ENCODE results near the gene JAM2.
"Not testable (repeated sequence)": the region's sequence is repeated elsewhere in the genome, so short reads cannot be mapped to it uniquely, and the experiment has no call there.

Gene JAM2

DNA sequence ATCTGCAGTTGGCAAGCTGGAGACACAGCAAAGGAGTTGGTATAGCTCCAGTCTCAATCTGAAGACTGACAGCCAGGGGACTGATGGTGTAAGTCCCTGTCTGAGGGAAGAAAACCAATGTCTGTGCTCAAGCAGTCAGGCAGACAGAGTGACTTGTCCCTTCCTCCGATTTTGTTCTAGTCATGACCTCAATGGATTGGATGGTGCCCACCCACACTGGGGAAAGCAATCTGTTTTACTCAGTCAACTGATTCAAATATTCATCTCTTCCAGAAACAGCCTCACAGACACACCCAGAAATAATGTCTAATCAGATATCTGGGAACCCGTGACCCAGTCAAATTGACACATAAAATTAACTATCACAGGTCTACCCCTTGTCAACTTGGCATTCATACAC is 19.9 kb upstream of the JAM2 start:
- TF ChIP-seq, protein P1, sequence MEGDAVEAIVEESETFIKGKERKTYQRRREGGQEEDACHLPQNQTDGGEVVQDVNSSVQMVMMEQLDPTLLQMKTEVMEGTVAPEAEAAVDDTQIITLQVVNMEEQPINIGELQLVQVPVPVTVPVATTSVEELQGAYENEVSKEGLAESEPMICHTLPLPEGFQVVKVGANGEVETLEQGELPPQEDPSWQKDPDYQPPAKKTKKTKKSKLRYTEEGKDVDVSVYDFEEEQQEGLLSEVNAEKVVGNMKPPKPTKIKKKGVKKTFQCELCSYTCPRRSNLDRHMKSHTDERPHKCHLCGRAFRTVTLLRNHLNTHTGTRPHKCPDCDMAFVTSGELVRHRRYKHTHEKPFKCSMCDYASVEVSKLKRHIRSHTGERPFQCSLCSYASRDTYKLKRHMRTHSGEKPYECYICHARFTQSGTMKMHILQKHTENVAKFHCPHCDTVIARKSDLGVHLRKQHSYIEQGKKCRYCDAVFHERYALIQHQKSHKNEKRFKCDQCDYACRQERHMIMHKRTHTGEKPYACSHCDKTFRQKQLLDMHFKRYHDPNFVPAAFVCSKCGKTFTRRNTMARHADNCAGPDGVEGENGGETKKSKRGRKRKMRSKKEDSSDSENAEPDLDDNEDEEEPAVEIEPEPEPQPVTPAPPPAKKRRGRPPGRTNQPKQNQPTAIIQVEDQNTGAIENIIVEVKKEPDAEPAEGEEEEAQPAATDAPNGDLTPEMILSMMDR (IDR thresholded peaks at IDR 0.05; ENCODE audit: low read depth, low read length) = no peak
- in situ Hi-C loops (cut with HindIII; ENCODE audit: low sequenced_read_pairs) = no loop called here
- no peak overlapping the region for H3K4me3 ChIP-seq (ENCODE audit: low read depth, low read length)
- no peak for DNase-seq (ENCODE audit: low read depth, low spot score)

- DNase-seq (ENCODE audit: low read depth, low spot score) = no peak
- TF ChIP-seq, protein P1 (IDR thresholded peaks at IDR 0.05; ENCODE audit: low read depth, low read length) = no peak
- no peak overlapping the region for H3K4me3 ChIP-seq (ENCODE audit: low read depth, low read length)
- in situ Hi-C loops (cut with HindIII; ENCODE audit: low sequenced_read_pairs) = no loop called here
These were observed 14.5 kb upstream of the JAM2 start for GRCh38 chr21:25624511-25624910.

DNA sequence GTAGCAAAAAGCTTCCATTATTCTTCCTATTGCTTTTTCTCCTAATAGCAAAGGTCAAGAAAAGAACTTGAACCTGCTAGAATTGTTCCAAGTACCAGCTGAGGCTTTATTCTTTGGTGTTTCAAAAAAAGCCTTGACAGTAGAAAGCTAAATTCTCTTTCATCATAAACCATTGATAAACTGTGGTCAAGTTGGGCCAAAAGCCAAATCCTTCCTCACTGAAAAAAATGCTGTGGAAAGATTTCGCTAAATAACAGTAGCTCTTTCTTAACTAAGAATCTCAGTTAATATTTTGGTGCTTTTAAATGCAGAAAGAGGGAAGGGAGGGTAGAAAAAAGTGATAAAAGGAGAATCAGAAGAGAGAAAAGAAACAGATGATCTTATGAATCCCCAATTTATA is 14.0 kb upstream of the JAM2 start:
- in situ Hi-C loops (cut with HindIII; ENCODE audit: low sequenced_read_pairs) = no loop called here
- no peak overlapping the region for H3K4me3 ChIP-seq (ENCODE audit: low read depth, low read length)
- no peak for DNase-seq (ENCODE audit: low read depth, low spot score)
- TF ChIP-seq, protein P1 (IDR thresholded peaks at IDR 0.05; ENCODE audit: low read depth, low read length) = no peak

GRCh38 chr21:25625776-25626555 is 13.1 kb upstream of the JAM2 start:
- H3K4me3 ChIP-seq (ENCODE audit: low read depth, low read length); in situ Hi-C loops (cut with HindIII; ENCODE audit: low sequenced_read_pairs); DNase-seq (ENCODE audit: low read depth, low spot score): not testable (repeated sequence)

GRCh38 chr21:25626757-25627156 is 12.3 kb upstream of the JAM2 start:
- H3K4me3 ChIP-seq (ENCODE audit: low read depth, low read length) = no peak overlapping the region
- no peak for DNase-seq (ENCODE audit: low read depth, low spot score)
- in situ Hi-C loops (cut with HindIII; ENCODE audit: low sequenced_read_pairs) = no loop called here
- TF ChIP-seq, protein P1 (IDR thresholded peaks at IDR 0.05; ENCODE audit: low read depth, low read length) = no peak

DNA sequence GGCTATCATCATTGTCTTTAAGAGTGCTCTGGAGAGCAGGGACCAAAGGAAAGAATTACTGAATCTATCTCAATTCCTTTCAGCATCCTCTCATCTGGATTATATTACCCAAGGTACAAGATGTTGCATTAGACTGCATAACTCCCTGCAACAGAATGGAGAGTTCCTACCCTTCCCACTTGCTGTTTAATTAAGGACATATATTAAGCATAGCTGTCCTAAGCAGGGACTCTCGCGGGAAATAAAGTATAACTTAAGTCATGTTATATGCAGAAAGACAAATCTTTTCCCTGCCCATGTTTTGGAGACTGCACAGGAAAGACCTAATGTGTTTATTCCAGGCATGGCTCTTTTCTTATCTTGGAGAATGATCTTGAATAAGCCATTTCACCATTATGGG is 6.8 kb upstream of the JAM2 start:
- no peak for DNase-seq (ENCODE audit: low read depth, low spot score)
- in situ Hi-C loops (cut with HindIII; ENCODE audit: low sequenced_read_pairs) = no loop called here
- TF ChIP-seq, protein P1 (IDR thresholded peaks at IDR 0.05; ENCODE audit: low read depth, low read length) = no peak
- H3K4me3 ChIP-seq (ENCODE audit: low read depth, low read length) = no peak overlapping the region

GRCh38 chr21:25635310-25635709 is 3.7 kb upstream of the JAM2 start:
- no peak overlapping the region for H3K4me3 ChIP-seq (ENCODE audit: low read depth, low read length)
- DNase-seq (ENCODE audit: low read depth, low spot score) = no peak
- in situ Hi-C loops (cut with HindIII; ENCODE audit: low sequenced_read_pairs) = no loop called here
- TF ChIP-seq, protein P1 (IDR thresholded peaks at IDR 0.05; ENCODE audit: low read depth, low read length) = no peak

Measured in astrocyte of the spinal cord (primary cell).